Measurements from ENCODE around the gene CETN3. TPM values are rescaled to one million over a fixed set of nuclear protein-coding genes. Genes with fewer than 3 reads are reported as not detected.
"Not testable (repeated sequence)": the region's sequence is repeated elsewhere in the genome, so short reads cannot be mapped to it uniquely, and the experiment has no call there.

The CETN3 gene
- total RNA-seq, 2 donors from 2014 or later, result 20.9 to 24.7 TPM

GRCh38 chr5:90343731-90344130 is 65.8 kb downstream of the CETN3 start:
- ATAC-seq, result not testable (repeated sequence)

GRCh38 chr5:90342576-90342975 is 67.0 kb downstream of the CETN3 start:
- DNase-seq (no peak), ATAC-seq (no peak)
- intact Hi-C loops (cut with DNase I), result no loop called here

More at GRCh38 chr5:90343731-90344130, 65.8 kb downstream of the CETN3 start:
- DNase-seq; intact Hi-C loops (cut with DNase I): not testable (repeated sequence)

Other genes starting within 250 kb of the CETN3 start
- 1 to 10 TPM; 3.2 to 3.4 TPM for gene MBLAC2, start 65.0 kb upstream of the CETN3 start, total RNA-seq
- 1 to 10 TPM; 1.0 to 1.2 TPM for gene POLR3G, start 65.1 kb upstream of the CETN3 start, total RNA-seq
- gene LYSMD3, start 119.8 kb upstream of the CETN3 start, total RNA-seq, result 10 to 100 TPM; 17.3 to 30.0 TPM
- under 1 TPM; 0.32 to 0.60 TPM for gene ADGRV1, start 149.0 kb upstream of the CETN3 start, total RNA-seq